ENCODE measurements around the gene KLF7. TPM values are rescaled to one million over a fixed set of nuclear protein-coding genes. Genes with fewer than 3 reads are reported as not detected.

The KLF7 gene
- total RNA-seq, 3 donors from 2014 or later, result 6.7 to 32.7 (median 12.9) TPM

GRCh38 chr2:207071820-207072219 is 93.9 kb downstream of the KLF7 start:
- Histone ChIP-seq H3K4me3 (no peak overlapping the region), H3K4me1 (ENCODE audit: low read depth) (no peaks in the 10 kb centered on the region), H3K9me3 (no peaks in the 10 kb centered on the region), H3K36me3 (ENCODE audit: low read depth) (no peaks in the 10 kb centered on the region)
- ATAC-seq, result no peak
- intact Hi-C loops (cut with DNase I, micrococcal nuclease), result no loop called here
- DNase-seq, result no peak
- TF ChIP-seq CTCF (IDR thresholded peaks at IDR 0.05), result no peak

GRCh38 chr2:207067473-207067872 is 98.3 kb downstream of the KLF7 start:
- Histone ChIP-seq H3K9me3 (no peaks in the 10 kb centered on the region), H3K36me3 (ENCODE audit: low read depth) (no peaks in the 10 kb centered on the region), H3K4me3 (no peak overlapping the region), H3K4me1 (ENCODE audit: low read depth) (no peaks in the 10 kb centered on the region)
- DNase-seq (no peak), ATAC-seq (no peak)
- no peak for TF ChIP-seq CTCF (IDR thresholded peaks at IDR 0.05)
- intact Hi-C loops (cut with DNase I, micrococcal nuclease), result no loop called here

GRCh38 chr2:207066791-207067460 is 98.8 kb downstream of the KLF7 start:
- no peaks in the 10 kb centered on the region for H3K36me3 ChIP-seq (ENCODE audit: low read depth)
- H3K9me3 ChIP-seq, result no peaks in the 10 kb centered on the region
- H3K4me1 ChIP-seq (ENCODE audit: low read depth), result no peaks in the 10 kb centered on the region
- no peak overlapping the region for H3K4me3 ChIP-seq
- no peak for TF ChIP-seq CTCF (IDR thresholded peaks at IDR 0.05)
- intact Hi-C loops (cut with DNase I, micrococcal nuclease), result no loop called here
- no peak for ATAC-seq
- no peak for DNase-seq

- Histone ChIP-seq H3K9me3 (no peaks in the 10 kb centered on the region), H3K4me3 (no peak overlapping the region), H3K4me1 (ENCODE audit: low read depth) (no peaks in the 10 kb centered on the region), H3K36me3 (ENCODE audit: low read depth) (no peaks in the 10 kb centered on the region)
- DNase-seq (no peak), ATAC-seq (no peak)
- TF ChIP-seq CTCF (IDR thresholded peaks at IDR 0.05), result no peak
- intact Hi-C loops (cut with DNase I, micrococcal nuclease), result no loop called here
Measured at GRCh38 chr2:207066166-207066565, 99.6 kb downstream of the KLF7 start.

- H3K4me1 ChIP-seq (ENCODE audit: low read depth), result no peaks in the 10 kb centered on the region
- H3K36me3 ChIP-seq (ENCODE audit: low read depth), result no peaks in the 10 kb centered on the region
- no peak for ATAC-seq
- intact Hi-C loops (cut with DNase I, micrococcal nuclease), result no loop called here
- H3K9me3 ChIP-seq, result no peaks in the 10 kb centered on the region
- no peak for DNase-seq
- TF ChIP-seq CTCF (IDR thresholded peaks at IDR 0.05), result no peak
- H3K4me3 ChIP-seq, result no peak overlapping the region
Measured at GRCh38 chr2:207064128-207064690, 101.5 kb downstream of the KLF7 start.

Measured in mucosa of descending colon (tissue), 3 donors.